Measurements from ENCODE around the gene CNGA2. TPM values are rescaled to one million over a fixed set of nuclear protein-coding genes. Genes with fewer than 3 reads are reported as not detected.

The CNGA2 gene
- total and polyA plus RNA-seq, 9 of the 15 experiments (the other 6 are each of a cell fraction or from before 2014, with no cell fraction given) = not detected

DNA sequence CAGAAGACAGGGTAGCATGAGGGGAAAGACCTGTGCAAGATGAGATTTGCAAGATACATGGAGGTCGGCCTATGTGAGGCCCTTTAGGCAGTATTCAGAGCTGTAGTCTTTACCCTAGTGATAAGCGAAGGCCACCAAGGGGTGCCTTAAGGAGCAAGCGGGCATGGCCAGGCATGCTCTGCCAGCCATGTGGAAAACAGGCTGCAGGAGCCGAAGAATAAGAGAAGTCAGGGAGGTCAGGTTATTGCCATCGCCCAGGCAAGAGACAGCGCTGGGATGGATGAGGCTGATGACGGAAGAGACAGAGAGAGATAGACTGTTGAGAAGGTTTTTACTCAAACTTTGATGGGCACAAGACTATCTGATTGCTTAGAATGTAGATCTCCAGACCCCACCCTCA lies 25.7 kb upstream of the CNGA2 start:
- H3K4me2 ChIP-seq (ENCODE audit: insufficient read depth, low read length) = no peak overlapping the region
- BruUV-seq (replicated peaks) = no TSS peak
- in situ Hi-C loops (cut with MboI) = no loop called here

DNA sequence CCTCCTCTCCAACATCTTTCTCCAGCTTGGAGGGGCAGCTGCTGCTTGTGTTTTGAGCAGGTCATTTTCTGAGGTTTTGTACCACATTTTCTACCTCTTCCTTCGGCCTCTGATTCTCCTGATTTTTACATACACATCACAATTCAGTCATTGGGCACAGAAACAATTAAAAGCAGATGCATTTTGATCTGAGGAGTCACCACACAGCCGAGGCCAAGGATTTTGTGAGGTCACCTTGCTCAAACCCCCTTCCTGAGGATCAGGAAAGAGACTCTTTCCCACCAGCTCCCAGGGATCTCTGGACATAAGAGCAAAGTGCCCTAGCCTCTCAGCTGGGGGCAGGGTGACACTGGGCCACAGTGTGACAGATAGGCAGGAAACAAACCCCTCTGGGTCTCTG lies 24.1 kb upstream of the CNGA2 start:
- intact Hi-C loops (cut with micrococcal nuclease) = no loop called here
- ATAC-seq (no peak), DNase-seq (ENCODE audit: extremely low read depth in 1 of 4, low spot score in 3 of 4) (no peak), FAIRE-seq (no peak)
- ChIA-PET CTCF (ENCODE audit: low intra/inter-chr PET ratio) (no interaction called here), POLR2A (no interaction called here)
- TF ChIP-seq MTF1 (CRISPR knock-in tag; IDR thresholded peaks at IDR 0.05; ENCODE audit: borderline replicate concordance) = no peak
- TF ChIP-seq CREB1 (IDR thresholded peaks at IDR 0.05) = no peak
- no peak for TF ChIP-seq CREB1 (CRISPR knock-in tag; IDR thresholded peaks at IDR 0.05)
- TF ChIP-seq ZNF780A (CRISPR knock-in tag; IDR thresholded peaks at IDR 0.05) = no peak
- no peak for TF ChIP-seq SP2 (IDR thresholded peaks at IDR 0.05; ENCODE audit: extremely low read depth, low read depth, low read length, poor library complexity, severe bottlenecking)
- no peak for TF ChIP-seq TAF1 (IDR thresholded peaks at IDR 0.05; ENCODE audit: control insufficient read depth, extremely low read depth, insufficient read depth, low read length, severe bottlenecking)
- TF ChIP-seq MBD2 (IDR thresholded peaks at IDR 0.05; ENCODE audit: borderline replicate concordance, low read depth) = no peak
- TF ChIP-seq MEF2D (tag; conservative IDR thresholded peaks at IDR 0.05; ENCODE audit: low read depth) = no peak
- in situ Hi-C loops (cut with MboI) = no loop called here
- Histone ChIP-seq H3K9ac (ENCODE audit: insufficient read depth in 1 of 2, low read depth in 2 of 2, low read length in 2 of 2) (no peak overlapping the region), H4K20me1 (replicated peaks; ENCODE audit: control insufficient read depth, insufficient read depth, low read length) (no peaks in the 10 kb centered on the region), H3K4me3 (no peak overlapping the region), H3K9me3 (replicated peaks; ENCODE audit: control insufficient read depth, insufficient read depth, low read depth, low read length) (no peaks in the 10 kb centered on the region), H3K9me1 (ENCODE audit: control insufficient read depth, insufficient read depth, low read length) (no peaks in the 10 kb centered on the region), H3K27ac (ENCODE audit: extremely low read depth, low read depth, low read length) (no peak overlapping the region), H2AFZ (ENCODE audit: low read depth, low read length) (no peak overlapping the region), H3K36me3 (ENCODE audit: control insufficient read depth, insufficient read depth, low read length) (no peaks in the 10 kb centered on the region), H3K4me1 (replicated peaks in 1 of 2; ENCODE audit: control insufficient read depth in 2 of 2, insufficient read depth in 2 of 2, low read length in 2 of 2) (no peaks in the 10 kb centered on the region; a peak in 1 of 5 replicates), H3K79me2 (ENCODE audit: control insufficient read depth, insufficient read depth, low read length) (no peaks in the 10 kb centered on the region), H3K4me2 (ENCODE audit: insufficient read depth, low read length) (no peak overlapping the region), H3K27me3 (ENCODE audit: control insufficient read depth in 2 of 2, insufficient read depth in 2 of 2, low read length in 2 of 2) (peaks cover 0 to 6% of the 10 kb centered on the region in 2 experiments; a peak in 3 of 5 replicates)
- BruUV-seq (replicated peaks) = no TSS peak
- WGBS (ENCODE audit: insufficient coverage, low coverage, missing lambda C conversion rate) = 0% methylated on average over 2 of the region's 2 CpGs

More for the DNA sequence above, 25.7 kb upstream of the CNGA2 start:
- H3K4me1 ChIP-seq (replicated peaks in 1 of 2; ENCODE audit: control insufficient read depth in 2 of 2, insufficient read depth in 2 of 2, low read length in 2 of 2) = no peaks in the 10 kb centered on the region
- intact Hi-C loops (cut with micrococcal nuclease) = no loop called here
- no peaks in the 10 kb centered on the region for H3K9me1 ChIP-seq (ENCODE audit: control insufficient read depth, insufficient read depth, low read length)
- no peaks in the 10 kb centered on the region for H4K20me1 ChIP-seq (replicated peaks; ENCODE audit: control insufficient read depth, insufficient read depth, low read length)
- H3K9ac ChIP-seq (ENCODE audit: insufficient read depth in 1 of 2, low read depth in 2 of 2, low read length in 2 of 2) = no peak overlapping the region
- no peaks in the 10 kb centered on the region for H3K36me3 ChIP-seq (ENCODE audit: control insufficient read depth, insufficient read depth, low read length)
- H3K9me3 ChIP-seq (replicated peaks; ENCODE audit: control insufficient read depth, insufficient read depth, low read depth, low read length) = no peaks in the 10 kb centered on the region
- ChIA-PET CTCF (ENCODE audit: low intra/inter-chr PET ratio) (no interaction called here), POLR2A (no interaction called here)
- no peak overlapping the region for H2AFZ ChIP-seq (ENCODE audit: low read depth, low read length)
- DNase-seq (ENCODE audit: extremely low read depth in 1 of 4, low spot score in 3 of 4) (no peak), FAIRE-seq (no peak), ATAC-seq (no peak)
- no peak overlapping the region for H3K4me3 ChIP-seq
- H3K27ac ChIP-seq (ENCODE audit: extremely low read depth, low read depth, low read length) = no peak overlapping the region
- TF ChIP-seq U2AF1 (optimal IDR thresholded peaks at IDR 0.05; ENCODE audit: low read depth, low read length) (no peak), ZNF586 (CRISPR knock-in tag; conservative IDR thresholded peaks at IDR 0.05) (no peak), HIVEP1 (CRISPR knock-in tag; IDR thresholded peaks at IDR 0.05) (no peak), ZNF57 (CRISPR knock-in tag; IDR thresholded peaks at IDR 0.05) (no peak), ZFPM2 (CRISPR knock-in tag; IDR thresholded peaks at IDR 0.05) (no peak)
- no peaks in the 10 kb centered on the region for H3K79me2 ChIP-seq (ENCODE audit: control insufficient read depth, insufficient read depth, low read length)
- peaks cover 0 to 13% of the 10 kb centered on the region in 2 experiments; a peak in 4 of 5 replicates for H3K27me3 ChIP-seq (ENCODE audit: control insufficient read depth in 2 of 2, insufficient read depth in 2 of 2, low read length in 2 of 2)
- 0% methylated on average over 5 of the region's 7 CpGs for WGBS (ENCODE audit: insufficient coverage, low coverage, missing lambda C conversion rate)

Data from K562 (cell line).